OCI-LY7 (cell line): ENCODE data around the gene LYZL6.

Source experiments
- CTCF ChIP-seq: fragments of 200-600 bp; sonication (generic); conservative IDR thresholded peaks from 2 replicates; pipeline ENCODE4 v1.5.1; 2014; ENCODE audit warnings: mild to moderate bottlenecking, antibody characterized with exemption, low read length, moderate library complexity, mixed read lengths
- EZH2phosphoT487 ChIP-seq: fragments of 200-600 bp; sonication (generic); IDR thresholded peaks from 2 replicates; pipeline ENCODE4 v1.6.1; 2018; ENCODE audit warnings: low read depth, borderline replicate concordance, mild to moderate bottlenecking, mixed run types, antibody characterized with exemption, low read length, moderate library complexity, mixed read lengths

GRCh38 chr17:35927714-35928113, 15.8 kb downstream of the LYZL6 start:
- TF ChIP-seq EZH2phosphoT487 (no peak), CTCF (no peak)
